ENCODE results near the gene KLF4. TPM values are rescaled to one million over a fixed set of nuclear protein-coding genes. Genes with fewer than 3 reads are reported as not detected.

The KLF4 gene
- total RNA-seq, 1 experiment from 2014 or later, result 5.9 TPM

DNA sequence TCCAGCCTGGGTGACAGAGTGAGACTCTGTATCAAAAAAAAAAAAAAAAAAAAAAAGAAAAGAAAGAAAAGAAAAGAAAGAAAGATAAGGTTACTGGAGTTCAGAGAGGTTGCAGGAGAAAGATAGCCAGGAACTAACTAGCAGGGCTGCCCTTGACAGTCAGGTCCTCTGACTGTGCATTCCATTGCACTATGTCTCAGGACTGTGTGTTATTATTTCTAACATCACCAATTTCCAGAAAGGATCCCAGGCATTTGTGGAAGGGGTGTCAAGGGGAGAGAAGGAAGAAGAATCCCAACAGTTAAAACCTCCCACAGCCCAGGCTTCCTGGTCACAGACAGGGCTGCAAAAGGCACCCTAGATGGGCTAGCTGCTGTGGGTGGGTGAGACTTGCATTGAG, 25.1 kb downstream of the KLF4 start (continued):
- TF ChIP-seq MXD4 (CRISPR knock-in tag; IDR thresholded peaks at IDR 0.05; ENCODE audit: borderline replicate concordance) (no peak), MYBL2 (CRISPR knock-in tag; IDR thresholded peaks at IDR 0.05) (no peak)
- TF ChIP-seq, protein P1, sequence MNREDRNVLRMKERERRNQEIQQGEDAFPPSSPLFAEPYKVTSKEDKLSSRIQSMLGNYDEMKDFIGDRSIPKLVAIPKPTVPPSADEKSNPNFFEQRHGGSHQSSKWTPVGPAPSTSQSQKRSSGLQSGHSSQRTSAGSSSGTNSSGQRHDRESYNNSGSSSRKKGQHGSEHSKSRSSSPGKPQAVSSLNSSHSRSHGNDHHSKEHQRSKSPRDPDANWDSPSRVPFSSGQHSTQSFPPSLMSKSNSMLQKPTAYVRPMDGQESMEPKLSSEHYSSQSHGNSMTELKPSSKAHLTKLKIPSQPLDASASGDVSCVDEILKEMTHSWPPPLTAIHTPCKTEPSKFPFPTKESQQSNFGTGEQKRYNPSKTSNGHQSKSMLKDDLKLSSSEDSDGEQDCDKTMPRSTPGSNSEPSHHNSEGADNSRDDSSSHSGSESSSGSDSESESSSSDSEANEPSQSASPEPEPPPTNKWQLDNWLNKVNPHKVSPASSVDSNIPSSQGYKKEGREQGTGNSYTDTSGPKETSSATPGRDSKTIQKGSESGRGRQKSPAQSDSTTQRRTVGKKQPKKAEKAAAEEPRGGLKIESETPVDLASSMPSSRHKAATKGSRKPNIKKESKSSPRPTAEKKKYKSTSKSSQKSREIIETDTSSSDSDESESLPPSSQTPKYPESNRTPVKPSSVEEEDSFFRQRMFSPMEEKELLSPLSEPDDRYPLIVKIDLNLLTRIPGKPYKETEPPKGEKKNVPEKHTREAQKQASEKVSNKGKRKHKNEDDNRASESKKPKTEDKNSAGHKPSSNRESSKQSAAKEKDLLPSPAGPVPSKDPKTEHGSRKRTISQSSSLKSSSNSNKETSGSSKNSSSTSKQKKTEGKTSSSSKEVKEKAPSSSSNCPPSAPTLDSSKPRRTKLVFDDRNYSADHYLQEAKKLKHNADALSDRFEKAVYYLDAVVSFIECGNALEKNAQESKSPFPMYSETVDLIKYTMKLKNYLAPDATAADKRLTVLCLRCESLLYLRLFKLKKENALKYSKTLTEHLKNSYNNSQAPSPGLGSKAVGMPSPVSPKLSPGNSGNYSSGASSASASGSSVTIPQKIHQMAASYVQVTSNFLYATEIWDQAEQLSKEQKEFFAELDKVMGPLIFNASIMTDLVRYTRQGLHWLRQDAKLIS (CRISPR knock-in tag; IDR thresholded peaks at IDR 0.05; ENCODE audit: borderline replicate concordance), result no peak
- TF ChIP-seq, protein P2, sequence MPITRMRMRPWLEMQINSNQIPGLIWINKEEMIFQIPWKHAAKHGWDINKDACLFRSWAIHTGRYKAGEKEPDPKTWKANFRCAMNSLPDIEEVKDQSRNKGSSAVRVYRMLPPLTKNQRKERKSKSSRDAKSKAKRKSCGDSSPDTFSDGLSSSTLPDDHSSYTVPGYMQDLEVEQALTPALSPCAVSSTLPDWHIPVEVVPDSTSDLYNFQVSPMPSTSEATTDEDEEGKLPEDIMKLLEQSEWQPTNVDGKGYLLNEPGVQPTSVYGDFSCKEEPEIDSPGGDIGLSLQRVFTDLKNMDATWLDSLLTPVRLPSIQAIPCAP (CRISPR knock-in tag; IDR thresholded peaks at IDR 0.05), result no peak

DNA sequence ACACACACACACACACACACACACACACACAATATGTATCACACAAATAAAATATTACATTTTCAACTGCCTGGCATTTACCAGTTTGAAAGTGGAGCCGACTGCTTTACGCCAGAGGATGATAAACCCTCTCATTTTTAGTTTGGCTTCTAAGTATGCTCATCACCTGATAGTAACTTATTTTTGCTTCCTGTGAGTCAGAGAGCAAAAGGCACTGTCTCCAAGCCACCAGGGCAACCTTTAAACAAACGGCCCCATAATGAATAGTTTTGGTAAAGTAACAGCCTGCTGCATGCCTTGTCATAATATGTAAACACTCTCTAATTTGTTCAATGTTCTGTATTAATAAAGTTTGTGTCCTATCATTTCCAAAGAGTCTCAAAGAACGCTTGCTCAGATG, 26.9 kb downstream of the KLF4 start:
- Mint-ChIP-seq H3K4me1 (peaks cover 18% of the 10 kb centered on the region), H3K27me3 (ENCODE audit: low read depth) (peaks cover 41% of the 10 kb centered on the region), H3K27ac (no peak overlapping the region), H3K4me3 (no peak overlapping the region), H3K9me3 (no peaks in the 10 kb centered on the region), H3K36me3 (no peaks in the 10 kb centered on the region)
- POLR2A ChIA-PET, result no interaction called here
- no peak for ATAC-seq
- no peak for TF ChIP-seq FOXJ3 (CRISPR knock-in tag; IDR thresholded peaks at IDR 0.05; ENCODE audit: borderline replicate concordance)
- TF ChIP-seq TP53 (CRISPR knock-in tag; IDR thresholded peaks at IDR 0.05), result no peak
- TF ChIP-seq, protein P2 (CRISPR knock-in tag; IDR thresholded peaks at IDR 0.05), result no peak
- no peak for TF ChIP-seq RORB (CRISPR knock-in tag; IDR thresholded peaks at IDR 0.05)
- no peak for TF ChIP-seq GTF2I (CRISPR knock-in tag; conservative IDR thresholded peaks at IDR 0.05)
- no peak for TF ChIP-seq CREM (CRISPR knock-in tag; IDR thresholded peaks at IDR 0.05)
- TF ChIP-seq, protein P3, sequence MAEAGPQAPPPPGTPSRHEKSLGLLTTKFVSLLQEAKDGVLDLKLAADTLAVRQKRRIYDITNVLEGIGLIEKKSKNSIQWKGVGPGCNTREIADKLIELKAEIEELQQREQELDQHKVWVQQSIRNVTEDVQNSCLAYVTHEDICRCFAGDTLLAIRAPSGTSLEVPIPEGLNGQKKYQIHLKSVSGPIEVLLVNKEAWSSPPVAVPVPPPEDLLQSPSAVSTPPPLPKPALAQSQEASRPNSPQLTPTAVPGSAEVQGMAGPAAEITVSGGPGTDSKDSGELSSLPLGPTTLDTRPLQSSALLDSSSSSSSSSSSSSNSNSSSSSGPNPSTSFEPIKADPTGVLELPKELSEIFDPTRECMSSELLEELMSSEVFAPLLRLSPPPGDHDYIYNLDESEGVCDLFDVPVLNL (CRISPR knock-in tag; IDR thresholded peaks at IDR 0.05; ENCODE audit: borderline replicate concordance, low read depth), result no peak
- no peak for TF ChIP-seq SP1 (CRISPR knock-in tag; conservative IDR thresholded peaks at IDR 0.05)
- no peak for TF ChIP-seq IRF2 (CRISPR knock-in tag; IDR thresholded peaks at IDR 0.05; ENCODE audit: borderline replicate concordance, low read depth)
- TF ChIP-seq, protein P4, sequence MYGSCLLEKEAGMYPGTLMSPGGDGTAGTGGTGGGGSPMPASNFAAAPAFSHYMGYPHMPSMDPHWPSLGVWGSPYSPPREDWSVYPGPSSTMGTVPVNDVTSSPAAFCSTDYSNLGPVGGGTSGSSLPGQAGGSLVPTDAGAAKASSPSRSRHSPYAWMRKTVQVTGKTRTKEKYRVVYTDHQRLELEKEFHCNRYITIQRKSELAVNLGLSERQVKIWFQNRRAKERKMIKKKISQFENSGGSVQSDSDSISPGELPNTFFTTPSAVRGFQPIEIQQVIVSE (CRISPR knock-in tag; IDR thresholded peaks at IDR 0.05; ENCODE audit: borderline replicate concordance), result no peak
- TF ChIP-seq PRRX2 (CRISPR knock-in tag; IDR thresholded peaks at IDR 0.05), result no peak
- no peak for TF ChIP-seq JUN (CRISPR knock-in tag; IDR thresholded peaks at IDR 0.05)
- TF ChIP-seq NFE2L1 (CRISPR knock-in tag; IDR thresholded peaks at IDR 0.05), result no peak
- no peak for DNase-seq (ENCODE audit: low spot score)
- CTCF ChIA-PET, result interaction anchor here (5.0 kb wide), 1 partner anchor 39 kb away, joined by 88 read pairs; no protein-coding TSS in a partner anchor
